Dermis blood vessel endothelial cell (primary cell): ENCODE data around the gene RAB26. TPM values are rescaled to one million over a fixed set of nuclear protein-coding genes. Genes with fewer than 3 reads are reported as not detected.

Source experiments
- DNase-seq: peaks from one replicate; pipeline ENCODE4 v3.0.0; 2010
- total RNA-seq: library from RNA; depleted of rRNA; stranded (reverse); fragments of >200 nt; gene quantifications from 2 replicates; pipeline ENCODE4 v1.2.3, GENCODE V29; 2014

Gene RAB26
- total RNA-seq, 1 donor from 2014 or later = 0.34 TPM

GRCh38 chr16:2145843-2146242 lies 2.6 kb upstream of the RAB26 start:
- DNase-seq = no peak

GRCh38 chr16:2147378-2147777 lies 1.0 kb upstream of the RAB26 start:
- no peak for DNase-seq

- no peak for DNase-seq
Measured at GRCh38 chr16:2148714-2149629, 547 bp downstream of the RAB26 start.

GRCh38 chr16:2149630-2150417 lies 1.4 kb downstream of the RAB26 start:
- no peak for DNase-seq

- DNase-seq = no peak
Measured at GRCh38 chr16:2150418-2151187, 2.2 kb downstream of the RAB26 start.

- DNase-seq = no peak
Measured at GRCh38 chr16:2151188-2152091, 3.0 kb downstream of the RAB26 start.

- no peak for DNase-seq
Measured at GRCh38 chr16:2152695-2153506, 4.5 kb downstream of the RAB26 start.

GRCh38 chr16:2154533-2155090 lies 6.2 kb downstream of the RAB26 start:
- peak; percentile 36 for DNase-seq

- DNase-seq = peak; percentile 100
Measured at GRCh38 chr16:2155091-2155950, 6.9 kb downstream of the RAB26 start, which contains the start of gene TRAF7. Gene TRAF7 (plus strand): TSS chr16:2155782. CDS start chr16:2163921, 8,139 bp downstream.

- DNase-seq = peak; percentile 63
Measured at GRCh38 chr16:2155977-2156848, 7.8 kb downstream of the RAB26 start.

- DNase-seq = no peak
Measured at GRCh38 chr16:2156849-2157224, 8.4 kb downstream of the RAB26 start.

- no peak for DNase-seq
Measured at GRCh38 chr16:2157480-2158261, 9.2 kb downstream of the RAB26 start.

GRCh38 chr16:2158262-2158638 lies 9.8 kb downstream of the RAB26 start:
- no peak for DNase-seq

GRCh38 chr16:2159175-2159838 lies 10.9 kb downstream of the RAB26 start:
- DNase-seq = peak; percentile 83

- DNase-seq = no peak
Measured at GRCh38 chr16:2160915-2161551, 12.6 kb downstream of the RAB26 start.

GRCh38 chr16:2161911-2162310 lies 13.5 kb downstream of the RAB26 start:
- DNase-seq = no peak
